Activated CD4-positive, alpha-beta T cell treated with anti-CD3 and anti-CD28 coated beads, Interleukin-2, amount 10 ng/mL, durations not matched to agents 7 days and 5 days (primary cell): ENCODE results near the gene FRAS1. TPM values are rescaled to one million over a fixed set of nuclear protein-coding genes. Genes with fewer than 3 reads are reported as not detected.

Source experiments
- CTCF ChIA-PET: fragments of 350-600 bp; sonication (Branson Sonifier 250); formaldehyde crosslinking; loops from one replicate; lab custom pipeline; 2021; ENCODE audit warnings: antibody characterized with exemption; lab: Charles Lee
- POLR2A ChIA-PET: fragments of 350-600 bp; sonication (Branson Sonifier 250); formaldehyde crosslinking; loops from one replicate; lab custom pipeline; 2021; ENCODE audit warnings: antibody characterized with exemption; lab: Charles Lee
- DNase-seq: peaks from one replicate; pipeline ENCODE4 v3.0.0-alpha.2; 2020
- H3K27ac Mint-ChIP-seq: one replicate; pipeline ENCODE4 v1.8.0; 2021; ENCODE audit warnings: mild to moderate bottlenecking, moderate library complexity, mixed read lengths
- H3K27me3 Mint-ChIP-seq: one replicate; pipeline ENCODE4 v1.8.0; 2021; ENCODE audit warnings: mixed read lengths
- H3K36me3 Mint-ChIP-seq: one replicate; pipeline ENCODE4 v1.8.0; 2021; ENCODE audit warnings: low read depth, mixed read lengths
- H3K4me1 Mint-ChIP-seq: one replicate; pipeline ENCODE4 v1.8.0; 2021; ENCODE audit warnings: mixed read lengths
- H3K4me3 Mint-ChIP-seq: one replicate; pipeline ENCODE4 v1.8.0; 2021; ENCODE audit warnings: mild to moderate bottlenecking, moderate library complexity, mixed read lengths
- H3K9me3 Mint-ChIP-seq: one replicate; pipeline ENCODE4 v1.8.0; 2021; ENCODE audit warnings: mixed read lengths
- total RNA-seq, 2 experiments: library from RNA; stranded (reverse); gene quantifications; one replicate each; pipeline ENCODE4 v1.2.3, GENCODE V29; 2021

FRAS1 gene
- total RNA-seq, 2 experiments from 2014 or later: not detected

- DNase-seq: no peak
- Mint-ChIP-seq H3K9me3 (no peaks in the 10 kb centered on the region), H3K36me3 (no peaks in the 10 kb centered on the region), H3K4me1 (no peaks in the 10 kb centered on the region), H3K27me3 (peaks cover 7% of the 10 kb centered on the region), H3K27ac (no peak overlapping the region), H3K4me3 (no peak overlapping the region)
- ChIA-PET POLR2A (no interaction called here), CTCF (no interaction called here)
These were observed 509.8 kb downstream of the FRAS1 start for GRCh38 chr4:78566834-78567499.

GRCh38 chr4:78567500-78568060 is 510.5 kb downstream of the FRAS1 start:
- H3K36me3 Mint-ChIP-seq: no peaks in the 10 kb centered on the region
- H3K27me3 Mint-ChIP-seq: peaks cover 12% of the 10 kb centered on the region
- no peaks in the 10 kb centered on the region for H3K4me1 Mint-ChIP-seq
- POLR2A ChIA-PET: no interaction called here
- no peak overlapping the region for H3K4me3 Mint-ChIP-seq
- H3K27ac Mint-ChIP-seq: no peak overlapping the region
- no peak for DNase-seq
- CTCF ChIA-PET: no interaction called here
- no peaks in the 10 kb centered on the region for H3K9me3 Mint-ChIP-seq

- peaks cover 8% of the 10 kb centered on the region for H3K27me3 Mint-ChIP-seq
These were observed 511.6 kb downstream of the FRAS1 start for GRCh38 chr4:78568640-78569305.

GRCh38 chr4:78569306-78569821 is 512.2 kb downstream of the FRAS1 start:
- ChIA-PET CTCF (interaction anchor here (0.6 to 0.7 kb wide), 2 partner anchors 22 to 420 kb away, joined by 4 read pairs; no protein-coding TSS in a partner anchor), POLR2A (no interaction called here)
- no peak overlapping the region for H3K4me3 Mint-ChIP-seq

More at GRCh38 chr4:78568640-78569305, 511.6 kb downstream of the FRAS1 start:
- POLR2A ChIA-PET: no interaction called here
- Mint-ChIP-seq H3K36me3 (no peaks in the 10 kb centered on the region), H3K27ac (no peak overlapping the region), H3K4me3 (no peak overlapping the region), H3K9me3 (no peaks in the 10 kb centered on the region), H3K4me1 (no peaks in the 10 kb centered on the region)
- CTCF ChIA-PET: interaction anchor here (0.6 to 0.7 kb wide), 2 partner anchors 23 to 240 kb away, joined by 3 to 4 read pairs; no protein-coding TSS in a partner anchor
- no peak for DNase-seq

GRCh38 chr4:78570117-78570516 is 513.0 kb downstream of the FRAS1 start:
- no peak overlapping the region for H3K4me3 Mint-ChIP-seq
- POLR2A ChIA-PET: no interaction called here
- CTCF ChIA-PET: no interaction called here
- no peaks in the 10 kb centered on the region for H3K4me1 Mint-ChIP-seq
- no peaks in the 10 kb centered on the region for H3K36me3 Mint-ChIP-seq
- peaks cover 8% of the 10 kb centered on the region for H3K27me3 Mint-ChIP-seq
- H3K27ac Mint-ChIP-seq: no peak overlapping the region
- no peak for DNase-seq
- no peaks in the 10 kb centered on the region for H3K9me3 Mint-ChIP-seq

More at GRCh38 chr4:78569306-78569821, 512.2 kb downstream of the FRAS1 start:
- no peak for DNase-seq
- H3K27ac Mint-ChIP-seq: no peak overlapping the region
- H3K36me3 Mint-ChIP-seq: no peaks in the 10 kb centered on the region
- H3K4me1 Mint-ChIP-seq: no peaks in the 10 kb centered on the region
- H3K27me3 Mint-ChIP-seq: peaks cover 8% of the 10 kb centered on the region
- no peaks in the 10 kb centered on the region for H3K9me3 Mint-ChIP-seq

- Mint-ChIP-seq H3K9me3 (no peaks in the 10 kb centered on the region), H3K4me1 (no peaks in the 10 kb centered on the region), H3K27ac (no peak overlapping the region), H3K36me3 (no peaks in the 10 kb centered on the region), H3K27me3 (peaks cover 8% of the 10 kb centered on the region), H3K4me3 (no peak overlapping the region)
- DNase-seq: no peak
- POLR2A ChIA-PET: no interaction called here
- CTCF ChIA-PET: no interaction called here
These were observed 514.7 kb downstream of the FRAS1 start for GRCh38 chr4:78571804-78572203.

- DNase-seq: no peak
- H3K9me3 Mint-ChIP-seq: no peaks in the 10 kb centered on the region
- no peak overlapping the region for H3K4me3 Mint-ChIP-seq
- ChIA-PET CTCF (no interaction called here), POLR2A (no interaction called here)
- H3K36me3 Mint-ChIP-seq: no peaks in the 10 kb centered on the region
- no peaks in the 10 kb centered on the region for H3K4me1 Mint-ChIP-seq
- no peak overlapping the region for H3K27ac Mint-ChIP-seq
- H3K27me3 Mint-ChIP-seq: no peaks in the 10 kb centered on the region
These were observed 521.7 kb downstream of the FRAS1 start for GRCh38 chr4:78578674-78579425.

GRCh38 chr4:78581618-78582017 is 524.5 kb downstream of the FRAS1 start:
- no peaks in the 10 kb centered on the region for H3K36me3 Mint-ChIP-seq
- H3K4me3 Mint-ChIP-seq: no peak overlapping the region
- no peaks in the 10 kb centered on the region for H3K27me3 Mint-ChIP-seq
- CTCF ChIA-PET: no interaction called here
- H3K27ac Mint-ChIP-seq: no peak overlapping the region
- POLR2A ChIA-PET: no interaction called here
- H3K4me1 Mint-ChIP-seq: no peaks in the 10 kb centered on the region
- no peak for DNase-seq
- H3K9me3 Mint-ChIP-seq: no peaks in the 10 kb centered on the region

- no peaks in the 10 kb centered on the region for H3K36me3 Mint-ChIP-seq
- no peak for DNase-seq
- H3K9me3 Mint-ChIP-seq: no peaks in the 10 kb centered on the region
- no peak overlapping the region for H3K4me3 Mint-ChIP-seq
- ChIA-PET POLR2A (no interaction called here), CTCF (no interaction called here)
- H3K4me1 Mint-ChIP-seq: no peaks in the 10 kb centered on the region
- H3K27ac Mint-ChIP-seq: no peak overlapping the region
- H3K27me3 Mint-ChIP-seq: peaks cover 4% of the 10 kb centered on the region
These were observed 527.9 kb downstream of the FRAS1 start for GRCh38 chr4:78584863-78585547.

- H3K36me3 Mint-ChIP-seq: no peaks in the 10 kb centered on the region
- CTCF ChIA-PET: no interaction called here
- no peak overlapping the region for H3K4me3 Mint-ChIP-seq
- H3K27me3 Mint-ChIP-seq: peaks cover 4% of the 10 kb centered on the region
- no peaks in the 10 kb centered on the region for H3K4me1 Mint-ChIP-seq
- no peak for DNase-seq
- H3K27ac Mint-ChIP-seq: no peak overlapping the region
- no peaks in the 10 kb centered on the region for H3K9me3 Mint-ChIP-seq
- POLR2A ChIA-PET: no interaction called here
These were observed 528.5 kb downstream of the FRAS1 start for GRCh38 chr4:78585633-78586032.

GRCh38 chr4:78588894-78589545 is 531.9 kb downstream of the FRAS1 start:
- POLR2A ChIA-PET: no interaction called here
- CTCF ChIA-PET: interaction anchor here (0.8 kb wide), 1 partner anchor 261 kb away, joined by 3 read pairs; no protein-coding TSS in a partner anchor
- Mint-ChIP-seq H3K4me3 (no peak overlapping the region), H3K27ac (no peak overlapping the region), H3K9me3 (no peaks in the 10 kb centered on the region), H3K4me1 (no peaks in the 10 kb centered on the region), H3K36me3 (no peaks in the 10 kb centered on the region), H3K27me3 (peaks cover 4% of the 10 kb centered on the region)
- DNase-seq: no peak

- Mint-ChIP-seq H3K27me3 (peaks cover 4% of the 10 kb centered on the region), H3K9me3 (no peaks in the 10 kb centered on the region), H3K4me1 (no peaks in the 10 kb centered on the region), H3K36me3 (no peaks in the 10 kb centered on the region), H3K4me3 (no peak overlapping the region), H3K27ac (no peak overlapping the region)
- DNase-seq: no peak
- POLR2A ChIA-PET: no interaction called here
- CTCF ChIA-PET: interaction anchor here (0.5 to 1.1 kb wide), 2 partner anchors 11 to 23 kb away, joined by 4 read pairs; no protein-coding TSS in a partner anchor
These were observed 534.3 kb downstream of the FRAS1 start for GRCh38 chr4:78591404-78591803.
